Endodermal cell (in vitro differentiated cells): Measurements from ENCODE around the gene BMP7. TPM values are rescaled to one million over a fixed set of nuclear protein-coding genes. Genes with fewer than 3 reads are reported as not detected.
A peak's percentile ranks its signal among the peaks of the same experiment; 100 is the strongest.

Experiments used
- DNase-seq: peaks from one replicate; pipeline ENCODE4 v3.0.0-alpha.2; 2017
- H3K27ac ChIP-seq: 2 replicates; pipeline ENCODE4 v1.5.1; 2013; ENCODE audit warnings: mild to moderate bottlenecking, low read depth, low read length, moderate library complexity
- H3K27me3 ChIP-seq: 2 replicates; pipeline ENCODE4 v1.6.1; 2013; ENCODE audit warnings: mild to moderate bottlenecking, low read length, moderate library complexity; ENCODE audit not compliant: insufficient read depth, control insufficient read depth, poor library complexity, severe bottlenecking
- H3K36me3 ChIP-seq: 2 replicates; pipeline ENCODE4 v1.7.0; 2013; ENCODE audit warnings: mild to moderate bottlenecking, low read length, moderate library complexity; ENCODE audit not compliant: control insufficient read depth, insufficient read depth
- H3K4me1 ChIP-seq: one replicate; pipeline ENCODE4 v1.7.0; 2013; ENCODE audit warnings: low read length; ENCODE audit not compliant: control insufficient read depth, insufficient read depth
- H3K4me3 ChIP-seq: 2 replicates; pipeline ENCODE4 v1.5.1; 2013; ENCODE audit warnings: mild to moderate bottlenecking, low read length, moderate library complexity
- H3K9ac ChIP-seq: 2 replicates; pipeline ENCODE4 v1.6.1; 2013; ENCODE audit warnings: mild to moderate bottlenecking, low read length, moderate library complexity; ENCODE audit not compliant: poor library complexity, severe bottlenecking; ENCODE audit errors: extremely low read depth
- H3K9me3 ChIP-seq: 2 replicates; pipeline ENCODE4 v1.6.1; 2013; ENCODE audit warnings: mild to moderate bottlenecking, low read length, moderate library complexity; ENCODE audit not compliant: control insufficient read depth
- H3K27ac Mint-ChIP-seq: 2 replicates; pipeline ENCODE4 v1.8.0; 2020; ENCODE audit warnings: mixed read lengths
- H3K27me3 Mint-ChIP-seq: 2 replicates; pipeline ENCODE4 v1.8.0; 2021; ENCODE audit warnings: mild to moderate bottlenecking, mixed read lengths; ENCODE audit not compliant: insufficient read depth
- H3K36me3 Mint-ChIP-seq: 2 replicates; pipeline ENCODE4 v1.8.0; 2020; ENCODE audit warnings: low read depth, mixed read lengths
- H3K4me1 Mint-ChIP-seq: 2 replicates; pipeline ENCODE4 v1.8.0; 2020; ENCODE audit warnings: mixed read lengths
- H3K4me3 Mint-ChIP-seq: 2 replicates; pipeline ENCODE4 v1.8.0; 2020; ENCODE audit warnings: mild to moderate bottlenecking, moderate library complexity, mixed read lengths
- H3K9me3 Mint-ChIP-seq: 2 replicates; pipeline ENCODE4 v1.8.0; 2020; ENCODE audit warnings: mild to moderate bottlenecking, mixed read lengths
- WGBS, 2 experiments: methylation state at CpG; one replicate each; pipeline versions ENCODE4 v1.1.5 to v1.1.7; 2013; ENCODE audit warnings: missing lambda C conversion rate in 2 of 2, mixed read lengths in 1 of 2; ENCODE audit not compliant: insufficient coverage in 1 of 2, insufficient read length in 1 of 2; 5-methylcytosine and 5-hydroxymethylcytosine counted together
- total RNA-seq, 2 donors: library from RNA; stranded (reverse); fragmentation: NEBNext Ultra II Directional in 1 of 2; extraction: Animal tissue kit (Norgen Biotek cat#: 25700) in 1 of 2; gene quantifications; 2 replicates in 1 of 2; 3 replicates in 1 of 2; pipeline ENCODE4 v1.2.1, GENCODE V29; 2021
- TF ChIP-seq, protein P1 (sequence below): fragments of 200-600 bp; sonication (generic); conservative IDR thresholded peaks from 2 replicates; pipeline ENCODE4 v1.5.0; 2021; ENCODE audit warnings: antibody characterized with exemption, mild to moderate bottlenecking

Gene BMP7
- total RNA-seq, 2 donors from 2014 or later, result 45.6 to 49.6 TPM

DNA sequence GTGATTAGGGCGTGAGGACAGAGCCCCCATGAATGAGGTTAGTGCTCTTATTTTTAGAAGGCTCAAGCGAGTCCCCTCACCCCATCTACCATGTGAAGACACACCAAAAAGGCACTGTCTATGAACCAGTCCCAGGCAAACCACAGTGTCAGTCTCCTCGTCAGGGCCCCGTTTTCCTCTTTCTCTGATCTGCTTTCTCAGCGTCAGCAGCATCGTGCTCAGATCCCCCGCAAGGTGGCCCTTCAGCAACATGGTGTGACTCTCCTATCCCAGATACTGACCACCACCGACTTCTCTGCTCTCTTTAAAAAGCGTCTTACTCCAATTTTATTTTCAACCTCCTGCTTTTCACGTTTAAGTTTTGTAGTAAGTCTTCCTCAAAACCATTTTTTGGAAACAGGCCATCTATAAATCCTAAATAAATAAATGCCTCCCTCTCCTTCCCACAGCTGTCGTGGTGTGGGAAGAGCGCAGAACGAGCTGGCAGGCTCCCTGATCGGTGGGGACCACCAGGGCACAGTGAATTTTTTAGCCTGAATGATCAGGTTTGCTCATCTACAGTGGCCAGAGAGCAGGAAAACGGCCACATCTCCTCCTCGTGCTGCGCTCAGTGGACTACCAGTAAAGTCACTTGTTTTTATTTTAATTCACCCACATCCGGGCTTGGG lies 113.1 kb downstream of the BMP7 start:
- H3K36me3 ChIP-seq, result no peaks in the 10 kb centered on the region
- no peak for DNase-seq
- peaks cover 4% of the 10 kb centered on the region for H3K27me3 Mint-ChIP-seq
- no peak overlapping the region for H3K4me3 Mint-ChIP-seq
- TF ChIP-seq, protein P1, sequence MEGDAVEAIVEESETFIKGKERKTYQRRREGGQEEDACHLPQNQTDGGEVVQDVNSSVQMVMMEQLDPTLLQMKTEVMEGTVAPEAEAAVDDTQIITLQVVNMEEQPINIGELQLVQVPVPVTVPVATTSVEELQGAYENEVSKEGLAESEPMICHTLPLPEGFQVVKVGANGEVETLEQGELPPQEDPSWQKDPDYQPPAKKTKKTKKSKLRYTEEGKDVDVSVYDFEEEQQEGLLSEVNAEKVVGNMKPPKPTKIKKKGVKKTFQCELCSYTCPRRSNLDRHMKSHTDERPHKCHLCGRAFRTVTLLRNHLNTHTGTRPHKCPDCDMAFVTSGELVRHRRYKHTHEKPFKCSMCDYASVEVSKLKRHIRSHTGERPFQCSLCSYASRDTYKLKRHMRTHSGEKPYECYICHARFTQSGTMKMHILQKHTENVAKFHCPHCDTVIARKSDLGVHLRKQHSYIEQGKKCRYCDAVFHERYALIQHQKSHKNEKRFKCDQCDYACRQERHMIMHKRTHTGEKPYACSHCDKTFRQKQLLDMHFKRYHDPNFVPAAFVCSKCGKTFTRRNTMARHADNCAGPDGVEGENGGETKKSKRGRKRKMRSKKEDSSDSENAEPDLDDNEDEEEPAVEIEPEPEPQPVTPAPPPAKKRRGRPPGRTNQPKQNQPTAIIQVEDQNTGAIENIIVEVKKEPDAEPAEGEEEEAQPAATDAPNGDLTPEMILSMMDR, result peak; percentile 22
- peaks cover 20% of the 10 kb centered on the region for H3K4me1 Mint-ChIP-seq
- no peaks in the 10 kb centered on the region for H3K36me3 Mint-ChIP-seq
- H3K27ac Mint-ChIP-seq, result no peak overlapping the region
- WGBS, 2 experiments, result 88 to 90% methylated on average over 16 to 18 of the region's 18 CpGs
- H3K9me3 ChIP-seq, result no peaks in the 10 kb centered on the region
- no peaks in the 10 kb centered on the region for H3K27me3 ChIP-seq
- H3K27ac ChIP-seq, result no peak overlapping the region
- H3K4me3 ChIP-seq, result no peak overlapping the region
- no peaks in the 10 kb centered on the region for H3K9me3 Mint-ChIP-seq
- H3K4me1 ChIP-seq, result no peaks in the 10 kb centered on the region
- H3K9ac ChIP-seq, result no peak overlapping the region

DNA sequence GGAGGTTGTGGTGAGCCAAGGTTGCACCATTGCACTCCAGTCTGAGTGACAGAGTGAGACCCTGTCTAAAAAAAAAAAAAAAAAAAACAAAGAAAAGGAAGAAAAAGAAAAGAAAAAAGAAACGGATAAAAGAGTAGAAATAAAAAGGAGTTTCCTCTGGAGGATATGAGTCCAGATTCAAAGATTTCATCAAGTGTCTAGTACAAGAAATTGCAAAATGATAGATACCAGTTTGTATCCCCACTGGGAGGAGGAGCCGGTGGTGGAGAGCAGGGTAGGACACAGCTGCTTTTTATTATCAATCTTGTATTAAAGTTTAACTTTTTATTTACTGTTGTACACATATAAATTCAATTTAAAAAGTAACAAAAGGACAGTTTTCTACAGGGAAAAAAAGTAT lies 113.9 kb downstream of the BMP7 start:
- Histone ChIP-seq H3K27me3 (no peaks in the 10 kb centered on the region), H3K27ac (no peak overlapping the region), H3K9ac (no peak overlapping the region), H3K4me1 (no peaks in the 10 kb centered on the region), H3K9me3 (no peaks in the 10 kb centered on the region), H3K36me3 (no peaks in the 10 kb centered on the region), H3K4me3 (no peak overlapping the region)
- no peaks in the 10 kb centered on the region for H3K9me3 Mint-ChIP-seq
- TF ChIP-seq, protein P1, result no peak
- H3K27me3 Mint-ChIP-seq, result peaks cover 6% of the 10 kb centered on the region
- no peaks in the 10 kb centered on the region for H3K36me3 Mint-ChIP-seq
- DNase-seq, result no peak
- WGBS, 2 experiments, result 97% methylated on average over 1 of the region's 2 CpGs; no CpG with 5 or more reads in 1 of the 2 experiments
- no peak overlapping the region for H3K27ac Mint-ChIP-seq
- H3K4me1 Mint-ChIP-seq, result peaks cover 20% of the 10 kb centered on the region
- H3K4me3 Mint-ChIP-seq, result no peak overlapping the region

DNA sequence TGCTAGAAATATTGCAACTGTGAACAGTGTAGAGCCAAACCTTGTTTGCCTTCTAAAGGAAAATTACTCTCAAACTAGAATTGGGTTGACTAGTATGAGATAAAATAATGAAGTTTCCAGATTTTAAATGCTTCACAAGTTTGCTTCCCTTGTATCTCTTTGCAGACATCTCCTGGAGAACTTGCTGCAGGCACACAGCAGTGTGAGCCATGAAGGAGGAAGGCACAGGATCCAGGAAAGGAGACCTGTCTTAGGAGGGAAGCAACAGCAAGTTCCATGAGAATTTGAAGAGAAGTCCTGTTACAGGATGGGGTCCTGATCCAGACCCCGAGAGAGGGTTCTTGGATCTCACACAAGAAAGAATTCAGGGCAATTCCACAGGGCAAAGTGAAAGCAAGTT lies 115.9 kb downstream of the BMP7 start:
- no peaks in the 10 kb centered on the region for H3K9me3 ChIP-seq
- no peaks in the 10 kb centered on the region for H3K27me3 ChIP-seq
- H3K4me3 ChIP-seq, result no peak overlapping the region
- no peak overlapping the region for H3K27ac Mint-ChIP-seq
- TF ChIP-seq, protein P1, result no peak
- H3K4me1 ChIP-seq, result no peaks in the 10 kb centered on the region
- H3K9me3 Mint-ChIP-seq, result no peaks in the 10 kb centered on the region
- H3K9ac ChIP-seq, result no peak overlapping the region
- no peak overlapping the region for H3K27ac ChIP-seq
- WGBS, 2 experiments, result 96% methylated on average over 1 of the region's 1 CpG; no CpG with 5 or more reads in 1 of the 2 experiments
- peaks cover 20% of the 10 kb centered on the region for H3K4me1 Mint-ChIP-seq
- H3K27me3 Mint-ChIP-seq, result peaks cover 16% of the 10 kb centered on the region
- no peak for DNase-seq
- no peaks in the 10 kb centered on the region for H3K36me3 ChIP-seq
- H3K36me3 Mint-ChIP-seq, result no peaks in the 10 kb centered on the region
- no peak overlapping the region for H3K4me3 Mint-ChIP-seq
